ENCODE data around the gene TSPAN9. TPM values are rescaled to one million over a fixed set of nuclear protein-coding genes. Genes with fewer than 3 reads are reported as not detected.

Gene TSPAN9
- total RNA-seq, 4 donors from 2014 or later = 9.9 to 47.3 (median 15.4) TPM

DNA sequence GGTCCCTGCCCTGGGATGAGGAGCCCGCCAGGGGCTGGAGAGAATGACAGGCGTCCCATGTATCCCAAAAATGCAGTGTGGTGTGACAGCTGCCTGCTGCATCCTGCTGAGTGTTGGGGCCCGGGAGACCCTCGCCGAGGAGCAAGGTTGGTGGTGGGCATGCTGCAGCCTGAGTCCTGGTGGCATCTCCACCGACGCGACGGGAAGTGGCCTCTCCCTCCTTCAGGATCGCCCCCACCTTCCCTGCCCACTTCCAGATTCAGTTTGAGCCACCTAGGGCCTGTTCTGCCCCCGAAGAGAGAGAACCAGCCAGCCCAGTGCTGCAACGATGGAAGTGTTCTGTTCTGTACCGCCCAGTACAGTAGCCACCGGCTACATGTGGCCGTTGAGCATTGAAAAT, 70.1 kb downstream of the TSPAN9 start:
- TF ChIP-seq CTCF (IDR thresholded peaks at IDR 0.05; ENCODE audit: low read depth) = no peak

DNA sequence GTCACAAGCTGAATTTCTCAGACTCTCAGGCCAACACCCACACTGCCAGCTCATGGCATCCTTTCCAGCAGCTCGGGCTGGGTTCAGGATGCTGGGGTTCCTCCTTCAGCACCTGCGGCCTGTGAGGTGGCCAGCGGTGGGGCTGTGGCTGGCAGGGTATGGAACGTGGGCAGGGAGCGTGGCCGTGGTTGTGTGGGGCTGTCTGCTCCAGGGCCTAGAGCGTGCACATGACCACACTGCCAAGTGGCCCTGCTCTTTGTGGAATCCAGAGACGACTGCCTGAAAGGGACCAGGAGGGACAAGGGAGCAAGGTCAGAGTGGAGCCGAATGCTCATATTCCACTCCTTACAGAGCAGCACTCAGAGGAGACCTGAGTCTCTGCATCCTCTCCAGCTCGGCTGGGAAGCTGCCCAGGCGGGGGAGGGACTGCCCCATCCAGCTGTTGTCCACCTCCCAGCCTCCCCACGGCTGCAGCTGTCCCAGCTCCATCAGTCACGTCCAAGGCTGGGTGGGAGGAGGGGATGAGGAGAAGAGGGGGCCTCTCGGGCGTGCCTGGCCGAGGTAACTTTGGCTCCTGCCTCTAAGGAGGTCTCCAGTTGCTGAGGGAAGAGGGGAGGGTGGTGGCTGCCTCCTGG, 71.3 kb downstream of the TSPAN9 start:
- no peak for TF ChIP-seq CTCF (IDR thresholded peaks at IDR 0.05; ENCODE audit: low read depth)

GRCh38 chr12:3149515-3150307, 72.5 kb downstream of the TSPAN9 start:
- TF ChIP-seq CTCF (IDR thresholded peaks at IDR 0.05; ENCODE audit: low read depth) = no peak

DNA sequence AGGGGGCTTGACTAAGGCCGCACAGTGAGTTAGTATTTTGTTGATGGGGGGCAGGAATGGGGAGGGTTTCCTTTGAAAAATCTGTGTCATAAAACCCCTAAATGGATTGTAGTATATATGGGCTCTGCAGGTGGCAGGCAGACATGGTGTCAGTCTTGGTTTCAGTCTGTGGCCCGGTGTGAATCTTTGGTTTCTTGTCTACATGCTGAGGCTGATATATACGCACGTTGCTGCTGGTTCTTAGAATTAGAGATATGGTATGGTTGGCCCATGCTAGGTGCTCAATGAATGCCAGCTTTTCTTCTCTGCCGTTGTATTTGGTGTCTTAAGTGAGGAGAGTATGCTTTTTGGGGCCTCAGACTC, 73.1 kb downstream of the TSPAN9 start:
- no peak for TF ChIP-seq CTCF (IDR thresholded peaks at IDR 0.05; ENCODE audit: low read depth)

- TF ChIP-seq CTCF (IDR thresholded peaks at IDR 0.05; ENCODE audit: low read depth) = no peak
These were observed 74.0 kb downstream of the TSPAN9 start for GRCh38 chr12:3150931-3151835.

DNA sequence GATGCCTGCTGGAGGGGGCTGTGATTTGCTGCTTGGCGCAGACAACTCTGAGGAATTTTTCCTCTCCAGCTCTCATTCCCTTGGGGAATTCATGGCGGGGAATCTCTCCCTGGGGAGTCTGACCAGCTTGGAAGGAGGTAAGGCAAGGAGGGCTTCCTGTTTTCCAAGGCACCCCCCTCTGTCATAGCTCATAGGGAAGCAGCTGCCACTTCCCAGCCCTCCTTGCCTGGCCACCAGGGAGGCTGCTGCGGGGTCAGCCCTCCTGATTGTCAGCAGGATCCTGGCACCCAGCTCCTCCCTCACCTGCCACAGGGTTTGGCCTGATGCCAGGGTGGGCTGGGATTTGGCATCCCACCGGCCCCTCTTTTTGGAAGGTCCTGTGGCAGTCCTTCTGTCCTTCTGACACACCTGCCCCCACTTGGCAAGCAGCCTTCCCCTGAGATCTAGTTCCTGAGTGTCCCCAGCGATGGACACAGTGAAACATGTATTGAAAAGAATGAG, 74.9 kb downstream of the TSPAN9 start:
- no peak for TF ChIP-seq CTCF (IDR thresholded peaks at IDR 0.05; ENCODE audit: low read depth)

DNA sequence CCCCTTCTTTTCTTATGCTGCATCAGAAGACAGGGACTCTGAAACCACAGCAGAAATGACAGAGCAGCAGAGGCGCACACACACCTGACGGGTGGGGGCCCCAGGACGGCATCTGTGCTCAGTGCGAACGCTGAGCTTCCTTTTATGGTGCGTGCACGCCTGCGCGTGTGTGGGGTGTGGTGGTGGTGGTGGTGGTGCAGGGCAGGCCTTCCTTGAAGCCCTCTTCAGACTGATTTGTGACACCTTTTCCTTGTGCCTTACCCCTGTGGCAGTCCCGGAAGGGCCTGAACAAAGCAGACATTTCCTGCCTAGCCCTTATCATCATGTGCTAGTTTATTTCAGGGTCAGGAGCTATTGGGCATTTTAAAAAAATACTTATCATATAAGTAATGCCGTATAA, 75.7 kb downstream of the TSPAN9 start:
- TF ChIP-seq CTCF (IDR thresholded peaks at IDR 0.05; ENCODE audit: low read depth) = no peak
